HepG2 (cell line): ENCODE measurements around the gene VTI1B. TPM values are rescaled to one million over a fixed set of nuclear protein-coding genes. Genes with fewer than 3 reads are reported as not detected.

Source experiments
- ATAC-seq: fragments of 200-7000 bp; cut with Tn5 transposase; 3 replicates; pipeline ENCODE4 v1.9.1; 2020; ENCODE audit warnings: mild to moderate bottlenecking, moderate library complexity
- BruUV-seq: library from RNA; stranded (reverse); fragments of 400-500 nt; replicated peaks from 2 replicates; lab custom pipeline; 2021; lab: Mats Ljungman, UMichigan
- CTCF ChIA-PET: fragments of 300-600 bp; formaldehyde crosslinking; extraction: SDS; loops from one replicate; lab custom pipeline; 2021; ENCODE audit warnings: low total read pairs, inconsistent platforms, low intra/inter-chr PET ratio; lab: Yijun Ruan, JAX
- POLR2A ChIA-PET: fragments of 350-600 bp; sonication (Branson Sonifier 250); formaldehyde crosslinking; loops from one replicate; lab custom pipeline; 2020; ENCODE audit warnings: antibody characterized with exemption, inconsistent platforms; lab: Yijun Ruan, JAX
- DNase-seq: peaks from one replicate; pipeline ENCODE4 v3.0.0-alpha.2; 2015; ENCODE audit warnings: low spot score
- FAIRE-seq: peaks from 3 replicates; lab custom pipeline; 2011; peaks lifted over from hg19 to GRCh38; lab: Jason Lieb, UNC
- H2AFZ ChIP-seq: one replicate; pipeline ENCODE4 v1.6.1; 2011; ENCODE audit warnings: low read length, inconsistent platforms
- H3K27ac ChIP-seq: fragments of 300-600 bp; 3 replicates; pipeline ENCODE4 v1.8.0; 2011; ENCODE audit warnings: mixed run types, mild to moderate bottlenecking, mixed read lengths, low read length, inconsistent platforms; ENCODE audit not compliant: insufficient read depth; ENCODE audit errors: extremely low read length
- H3K27me3 ChIP-seq, 2 experiments: fragments of 200-600 bp in 1 of 2; 2 replicates in 1 of 2; 3 replicates in 1 of 2; pipeline versions ENCODE4 v1.6.0 to v1.8.0; 2011; ENCODE audit warnings: low read length in 2 of 2, mild to moderate bottlenecking in 2 of 2, moderate library complexity in 2 of 2, inconsistent platforms in 1 of 2; ENCODE audit not compliant: insufficient read depth in 2 of 2, control insufficient read depth in 1 of 2
- H3K36me3 ChIP-seq, 2 experiments: fragments of 200-600 bp in 1 of 2; replicated peaks in 1 of 2; 2 replicates in 1 of 2; 3 replicates in 1 of 2; pipeline versions ENCODE4 v1.5.1 to v1.8.0; 2011; ENCODE audit warnings: low read length in 2 of 2, inconsistent platforms in 1 of 2; ENCODE audit not compliant: insufficient read depth in 2 of 2, control insufficient read depth in 1 of 2
- H3K4me1 ChIP-seq: 2 replicates; pipeline ENCODE4 v1.5.1; 2012; ENCODE audit warnings: low read length, inconsistent platforms; ENCODE audit not compliant: insufficient read depth
- H3K4me2 ChIP-seq: 2 replicates; pipeline ENCODE4 v1.6.0; 2011; ENCODE audit warnings: low read depth, low read length, inconsistent platforms
- H3K4me3 ChIP-seq, 3 experiments: fragments of 200-600 bp in 1 of 3; sonication (generic), shearing (Covaris generic) in 1 of 3; replicated peaks in 1 of 3; 2 replicates each; pipeline ENCODE4 v1.5.1; 2011 to 2016; ENCODE audit warnings: low read length in 3 of 3, inconsistent platforms in 2 of 3, low read depth in 2 of 3, mild to moderate bottlenecking in 2 of 3, control low read depth in 1 of 3, mixed read lengths in 1 of 3; ENCODE audit not compliant: insufficient read depth in 1 of 3
- H3K79me2 ChIP-seq: one replicate; pipeline ENCODE4 v1.6.1; 2011; ENCODE audit warnings: low read length, inconsistent platforms; ENCODE audit not compliant: insufficient read depth
- H3K9ac ChIP-seq: 2 replicates; pipeline ENCODE4 v1.6.0; 2011; ENCODE audit warnings: mild to moderate bottlenecking, low read depth, low read length, inconsistent platforms; ENCODE audit not compliant: insufficient read depth
- H3K9me3 ChIP-seq: 2 replicates; pipeline ENCODE4 v1.5.1; 2012; ENCODE audit warnings: mild to moderate bottlenecking, low read length
- H4K20me1 ChIP-seq: 2 replicates; pipeline ENCODE4 v1.6.0; 2011; ENCODE audit warnings: inconsistent platforms, mild to moderate bottlenecking, low read length, moderate library complexity; ENCODE audit not compliant: insufficient read depth
- ATF6 ChIP-seq: sonication (generic); formaldehyde crosslinking; conservative IDR thresholded peaks from 2 replicates; pipeline ENCODE4 v1.4.0; 2020; ENCODE audit warnings: missing genetic modification reagents
- CBX5 ChIP-seq: sonication (generic); formaldehyde crosslinking; IDR thresholded peaks from 2 replicates; pipeline ENCODE4 v1.4.0; 2020; ENCODE audit warnings: missing genetic modification reagents, borderline replicate concordance
- GATAD1 ChIP-seq: IDR thresholded peaks from 2 replicates; pipeline ENCODE4 v1.6.1; 2016; ENCODE audit warnings: missing genetic modification reagents, missing compliant biosample characterization
- HMGA1 ChIP-seq: sonication (generic); formaldehyde crosslinking; conservative IDR thresholded peaks from 2 replicates; pipeline ENCODE4 v1.4.0; 2020; ENCODE audit warnings: missing genetic modification reagents
- PHF5A ChIP-seq: IDR thresholded peaks from one replicate; pipeline ENCODE4 v1.6.1; 2018; ENCODE audit warnings: low read depth, missing genetic modification reagents; ENCODE audit not compliant: unreplicated experiment
- RBFOX2 ChIP-seq: fragments of 200-400 bp; formaldehyde crosslinking; IDR thresholded peaks from 2 replicates; pipeline ENCODE4 v1.6.1; 2017; ENCODE audit warnings: low read depth, mild to moderate bottlenecking, low read length
- RNF219 ChIP-seq: sonication (generic); formaldehyde crosslinking; IDR thresholded peaks from 2 replicates; pipeline ENCODE4 v1.5.0; 2020; ENCODE audit warnings: mild to moderate bottlenecking, missing genetic modification reagents
- SKIL ChIP-seq: sonication (generic); formaldehyde crosslinking; IDR thresholded peaks from 2 replicates; pipeline ENCODE4 v1.8.0; 2022; ENCODE audit warnings: missing genetic modification reagents, mild to moderate bottlenecking, moderate library complexity, borderline replicate concordance
- SRSF1 ChIP-seq: fragments of 200-400 bp; formaldehyde crosslinking; optimal IDR thresholded peaks from 2 replicates; pipeline ENCODE3; 2017; ENCODE audit warnings: mild to moderate bottlenecking, low read depth, low read length, moderate library complexity
- ZNF513 ChIP-seq: sonication (generic); formaldehyde crosslinking; conservative IDR thresholded peaks from 2 replicates; pipeline ENCODE4 v1.5.0; 2020; ENCODE audit warnings: missing genetic modification reagents
- ZNF576 ChIP-seq: sonication (generic); formaldehyde crosslinking; IDR thresholded peaks from 2 replicates; pipeline ENCODE4 v1.4.0; 2020; ENCODE audit warnings: mild to moderate bottlenecking, missing genetic modification reagents
- WGBS: methylation state at CpG from one replicate; pipeline ENCODE4 v1.1.6; 2017; ENCODE audit warnings: low lambda C conversion rate; 5-methylcytosine and 5-hydroxymethylcytosine counted together
- in situ Hi-C: cut with HindIII; loops from 2 replicates; pipeline ENCODE4 v1.10.0; 2017; ENCODE audit warnings: low pct_unique_long_range_greater_than_20kb; ENCODE audit not compliant: extremely low pct_ligation_motif_present
- intact Hi-C: fragments of 100-400 bp; cut with micrococcal nuclease; formaldehyde crosslinking; loops from one replicate; pipeline ENCODE4 v1.10.0; 2022; ENCODE audit not compliant: unreplicated experiment
- polyA plus RNA-seq, 8 experiments: library from polyadenylated mRNA; depleted of rRNA in 3 of 8; stranded (reverse) in 7 of 8; unstranded in 1 of 8; fragments of >200 nt; fragmentation: Illumina TruSeq in 4 of 8; extraction: Trizol in 4 of 8; gene quantifications; 2 replicates each; pipeline versions ENCODE4 v1.2.1 to v1.2.3, GENCODE V29; 2011 to 2016; ENCODE audit warnings: low read depth in 4 of 8, missing spikeins in 1 of 8, mixed read lengths in 1 of 8; ENCODE audit not compliant: insufficient read depth in 1 of 8
- total RNA-seq, 5 experiments: library from RNA; depleted of rRNA; stranded (reverse); fragments of >200 nt; fragmentation: Illumina TruSeq; extraction: Trizol; gene quantifications; 2 replicates each; pipeline ENCODE4 v1.2.3, GENCODE V29; 2016; ENCODE audit warnings: low read depth in 1 of 5

The VTI1B gene
- total and polyA plus RNA-seq, 2 of the 13 experiments (the other 11 are each of a cell fraction or from before 2014, with no cell fraction given): 39.0 to 103 TPM

GRCh38 chr14:67704484-67705089, 30.2 kb upstream of the VTI1B start (continued):
- TF ChIP-seq ZNF576 (CRISPR knock-in tag) (no peak), RBFOX2 (no peak), HMGA1 (CRISPR knock-in tag) (no peak), RNF219 (CRISPR knock-in tag) (no peak), ATF6 (CRISPR knock-in tag) (no peak), SRSF1 (no peak)

GRCh38 chr14:67703997-67704396, 29.6 kb upstream of the VTI1B start:
- H3K4me1 ChIP-seq: peaks cover 22% of the 10 kb centered on the region
- H3K79me2 ChIP-seq: no peaks in the 10 kb centered on the region
- in situ Hi-C loops: loop anchor here (5.0 to 10.0 kb wide), 3 partner anchors 37 to 119 kb away; partner anchors contain the start of gene ARG2
- BruUV-seq: no TSS peak
- no peak for FAIRE-seq
- WGBS: 26% methylated on average over 3 of the region's 3 CpGs
- H3K4me2 ChIP-seq: peak overlapping the region; percentile 30; the same call in 1 of the 2 replicates
- intact Hi-C loops: loop anchor here (1.0 to 10.0 kb wide), 7 partner anchors 29 to 279 kb away; partner anchors contain the start of genes ARG2 and VTI1B
- ATAC-seq: no peak
- H3K27me3 ChIP-seq: no peaks in the 10 kb centered on the region
- H4K20me1 ChIP-seq: no peaks in the 10 kb centered on the region
- peak overlapping the region; percentile 44 for H2AFZ ChIP-seq
- no peaks in the 10 kb centered on the region for H3K36me3 ChIP-seq
- TF ChIP-seq GATAD1 (CRISPR knock-in tag) (no peak), ZNF513 (CRISPR knock-in tag) (no peak), SKIL (CRISPR knock-in tag) (no peak), CBX5 (CRISPR knock-in tag) (no peak), PHF5A (no peak)
- no peak overlapping the region for H3K4me3 ChIP-seq
- ChIA-PET CTCF (interaction anchor here (1.0 to 3.7 kb wide), 6 partner anchors 29 to 277 kb away, joined by 3 to 29 read pairs (median 9); partner anchors contain the start of genes ARG2, PIGH and VTI1B), POLR2A (interaction anchor here (1.0 to 1.3 kb wide), 6 partner anchors 9 to 120 kb away, joined by 4 to 10 read pairs (median 6); partner anchors contain the start of genes ARG2 and RDH11)
- no peak overlapping the region for H3K27ac ChIP-seq
- DNase-seq: no peak
- H3K9ac ChIP-seq: no peak overlapping the region
- H3K9me3 ChIP-seq: peaks cover 6% of the 10 kb centered on the region; the same call in 1 of the 2 replicates
